KOPT-K1 (cell line): ENCODE results near the gene SYNJ2.
A peak's percentile ranks its signal among the peaks of the same experiment; 100 is the strongest.

Experiments
- H3K27ac ChIP-seq: fragments of 200-600 bp; sonication (generic); 2 replicates; pipeline ENCODE4 v1.5.1; 2016; ENCODE audit warnings: antibody characterized with exemption, mild to moderate bottlenecking, low read depth, low read length; ENCODE audit not compliant: poor library complexity, severe bottlenecking
- H3K36me3 ChIP-seq: fragments of 200-600 bp; sonication (generic); 2 replicates; pipeline ENCODE4 v1.5.1; 2017; ENCODE audit warnings: antibody characterized with exemption, mild to moderate bottlenecking, low read length, moderate library complexity; ENCODE audit not compliant: insufficient read depth
- H3K9me3 ChIP-seq: fragments of 200-600 bp; sonication (generic); 2 replicates; pipeline ENCODE4 v1.5.1; 2017; ENCODE audit warnings: antibody characterized with exemption, low read length, mild to moderate bottlenecking; ENCODE audit not compliant: insufficient read depth, poor library complexity, severe bottlenecking

The SYNJ2 gene

DNA sequence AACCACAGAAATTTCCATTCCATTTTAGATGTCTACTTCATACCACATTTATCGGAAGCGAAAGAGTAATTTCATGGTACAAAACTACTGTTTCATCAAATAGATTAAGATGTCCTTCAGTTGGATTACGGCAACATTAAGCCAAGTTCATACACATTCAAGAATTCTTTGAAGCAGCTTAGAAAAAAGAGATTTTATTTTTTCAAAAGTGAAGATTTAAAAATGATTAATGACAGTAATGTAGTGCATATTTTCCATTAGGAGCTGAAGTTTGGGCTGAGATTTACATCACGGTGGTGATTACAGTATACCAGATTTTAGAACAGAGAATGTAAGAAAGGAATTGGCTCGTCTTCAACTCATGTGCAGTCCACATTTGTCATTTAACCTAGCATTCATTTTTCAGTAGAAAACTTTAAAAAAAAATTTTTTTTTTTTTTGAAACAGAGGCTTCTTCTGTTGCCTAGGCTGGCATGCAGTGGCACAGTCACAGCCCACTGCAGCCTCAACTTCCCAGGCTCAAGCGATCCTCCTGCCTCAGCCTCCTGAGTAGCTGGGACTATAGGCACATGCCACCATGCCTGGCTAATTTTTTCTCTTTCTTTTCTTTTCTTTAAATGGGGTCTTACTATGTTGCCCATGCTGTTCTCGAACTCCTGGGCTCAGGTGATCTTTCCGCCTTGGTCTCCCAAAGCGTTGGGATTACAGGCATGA, 1.9 kb downstream of the SYNJ2 start:
- H3K27ac ChIP-seq, result peak overlapping the region; percentile 80
- H3K36me3 ChIP-seq, result no peaks in the 10 kb centered on the region
- no peaks in the 10 kb centered on the region for H3K9me3 ChIP-seq

DNA sequence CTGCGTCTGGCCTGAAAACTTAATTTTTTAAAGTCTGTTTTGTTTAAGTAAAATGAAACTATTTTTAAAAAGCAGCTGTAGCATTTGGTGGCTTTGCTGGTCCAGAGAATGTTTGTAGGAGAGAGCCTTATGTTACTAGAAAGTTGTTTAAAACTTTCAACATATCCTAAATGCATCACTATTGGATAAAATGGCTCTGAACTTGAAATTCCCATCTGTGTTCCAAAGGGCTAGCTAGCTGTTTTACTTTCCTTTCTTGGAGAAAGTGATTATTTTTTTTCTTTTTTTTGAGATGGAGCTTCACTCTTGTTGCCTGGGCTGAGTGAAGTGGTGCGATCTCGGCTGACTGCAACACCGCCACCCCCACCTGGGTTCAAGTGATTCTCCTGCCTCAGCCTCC, 2.5 kb downstream of the SYNJ2 start:
- Histone ChIP-seq H3K36me3 (no peaks in the 10 kb centered on the region), H3K9me3 (no peaks in the 10 kb centered on the region), H3K27ac (no peak overlapping the region)

- no peaks in the 10 kb centered on the region for H3K9me3 ChIP-seq
Measured at GRCh38 chr6:157984686-157985225, 3.1 kb downstream of the SYNJ2 start.

GRCh38 chr6:157985378-157986155, 3.9 kb downstream of the SYNJ2 start:
- peak overlapping the region; percentile 6 for H3K27ac ChIP-seq

More at GRCh38 chr6:157984686-157985225, 3.1 kb downstream of the SYNJ2 start:
- Histone ChIP-seq H3K36me3 (no peaks in the 10 kb centered on the region), H3K27ac (peak overlapping the region; percentile 6)

GRCh38 chr6:157987788-157988699, 6.4 kb downstream of the SYNJ2 start:
- Histone ChIP-seq H3K27ac (no peak overlapping the region), H3K9me3 (no peaks in the 10 kb centered on the region), H3K36me3 (no peaks in the 10 kb centered on the region)

More at GRCh38 chr6:157985378-157986155, 3.9 kb downstream of the SYNJ2 start:
- no peaks in the 10 kb centered on the region for H3K36me3 ChIP-seq
- H3K9me3 ChIP-seq, result no peaks in the 10 kb centered on the region

GRCh38 chr6:157988700-157989063, 7.0 kb downstream of the SYNJ2 start:
- Histone ChIP-seq H3K9me3 (no peaks in the 10 kb centered on the region), H3K27ac (no peak overlapping the region), H3K36me3 (no peaks in the 10 kb centered on the region)

DNA sequence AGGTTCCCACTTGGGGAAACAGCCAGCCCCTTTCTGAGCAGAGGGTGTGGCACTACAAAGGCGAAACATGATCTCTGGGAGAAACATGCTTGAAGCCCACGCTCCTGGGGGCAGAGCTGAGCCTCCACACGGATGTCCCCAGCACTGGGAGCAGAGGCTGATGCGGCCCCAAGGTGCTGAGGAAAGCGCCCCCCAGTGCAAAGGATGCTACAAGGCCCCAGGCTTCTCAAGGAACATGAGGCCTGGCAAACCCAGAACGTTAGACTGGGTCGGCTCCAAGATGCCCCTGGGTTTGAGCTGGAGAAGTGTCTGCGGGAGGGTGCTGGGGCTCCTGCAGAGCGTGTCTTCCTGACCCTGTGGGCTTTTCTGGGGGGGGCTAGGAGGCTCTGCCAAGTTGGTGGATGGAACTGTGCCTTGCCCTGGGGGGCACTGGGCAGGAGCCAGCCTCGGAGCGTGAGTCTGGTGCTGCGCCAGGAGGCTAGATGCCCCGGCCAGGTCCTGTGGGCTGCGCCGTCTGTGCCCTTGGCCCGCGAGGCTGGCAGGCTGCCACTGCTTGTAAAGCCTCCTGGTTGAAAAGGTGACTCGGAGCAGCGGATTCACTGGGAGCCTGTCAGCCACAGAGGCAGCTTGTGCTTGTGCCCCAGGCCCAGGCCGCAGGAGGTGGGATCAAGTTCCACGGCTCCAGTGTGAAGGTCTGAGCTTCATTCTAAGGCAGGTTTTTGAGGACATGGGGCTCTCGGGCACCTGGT, 8.1 kb downstream of the SYNJ2 start:
- peak overlapping the region; percentile 61 for H3K27ac ChIP-seq
- no peaks in the 10 kb centered on the region for H3K9me3 ChIP-seq
- H3K36me3 ChIP-seq, result no peaks in the 10 kb centered on the region

DNA sequence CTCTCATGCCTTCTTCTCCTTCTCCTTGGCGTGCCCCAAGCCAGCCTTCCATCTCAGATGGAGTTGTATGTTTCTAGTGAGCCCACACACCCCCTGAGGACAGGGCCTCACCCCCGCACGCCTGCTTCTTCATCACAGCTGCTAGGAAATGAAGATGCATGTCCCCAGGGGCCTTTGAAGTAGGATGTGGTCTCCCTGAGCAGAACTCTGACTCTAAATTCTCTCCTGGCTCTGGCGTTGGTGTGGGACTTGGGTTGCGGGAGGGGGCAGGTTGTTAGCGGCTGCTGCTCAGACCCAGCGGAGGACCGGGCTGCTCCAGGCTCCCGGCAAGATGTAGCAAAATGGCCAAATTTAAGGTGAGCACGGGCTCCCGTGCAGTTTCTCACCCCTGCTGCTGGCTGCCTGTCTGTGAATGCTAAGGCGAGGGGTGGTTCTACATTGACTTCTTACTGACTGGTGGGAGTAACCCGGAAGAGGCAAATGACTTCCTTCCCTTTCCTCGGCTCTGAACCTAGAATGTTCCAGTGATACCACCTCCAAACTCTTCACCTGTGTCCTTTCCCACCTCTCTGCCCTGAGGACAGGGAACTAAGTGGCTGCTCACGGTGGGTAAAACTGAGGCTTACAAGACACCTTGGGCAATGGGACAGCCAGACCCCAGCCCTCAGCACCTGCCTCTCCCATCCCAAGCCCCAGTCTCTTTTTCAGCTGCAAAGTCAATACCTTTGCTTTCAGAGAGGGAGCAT, 8.8 kb downstream of the SYNJ2 start:
- no peaks in the 10 kb centered on the region for H3K9me3 ChIP-seq
- no peaks in the 10 kb centered on the region for H3K36me3 ChIP-seq
- peak overlapping the region; percentile 61 for H3K27ac ChIP-seq

DNA sequence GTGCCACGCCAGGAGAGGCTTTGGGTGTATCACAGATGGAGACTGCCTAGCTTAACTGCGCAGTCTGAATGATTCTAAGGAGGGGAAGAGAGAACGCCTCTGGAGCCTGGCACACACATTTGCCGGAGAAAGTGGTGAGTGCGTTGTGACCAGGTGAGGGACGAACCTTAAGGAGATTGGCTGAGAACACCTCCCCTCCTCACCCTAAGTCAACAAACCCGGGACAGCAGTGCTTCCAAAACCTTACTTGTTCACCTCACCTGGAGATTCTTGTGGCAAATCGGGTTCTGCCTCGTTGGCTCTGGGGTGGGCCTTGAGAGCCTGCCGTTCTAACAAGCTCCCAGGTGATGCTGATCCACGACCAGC, 9.4 kb downstream of the SYNJ2 start:
- Histone ChIP-seq H3K36me3 (no peaks in the 10 kb centered on the region), H3K27ac (peak overlapping the region; percentile 61)

GRCh38 chr6:157993076-157993475, 11.4 kb downstream of the SYNJ2 start:
- peaks cover 8% of the 10 kb centered on the region; the same call in 1 of the 2 replicates for H3K36me3 ChIP-seq
- no peaks in the 10 kb centered on the region for H3K9me3 ChIP-seq
- no peak overlapping the region for H3K27ac ChIP-seq

More for the DNA sequence above, 9.4 kb downstream of the SYNJ2 start:
- H3K9me3 ChIP-seq, result no peaks in the 10 kb centered on the region

DNA sequence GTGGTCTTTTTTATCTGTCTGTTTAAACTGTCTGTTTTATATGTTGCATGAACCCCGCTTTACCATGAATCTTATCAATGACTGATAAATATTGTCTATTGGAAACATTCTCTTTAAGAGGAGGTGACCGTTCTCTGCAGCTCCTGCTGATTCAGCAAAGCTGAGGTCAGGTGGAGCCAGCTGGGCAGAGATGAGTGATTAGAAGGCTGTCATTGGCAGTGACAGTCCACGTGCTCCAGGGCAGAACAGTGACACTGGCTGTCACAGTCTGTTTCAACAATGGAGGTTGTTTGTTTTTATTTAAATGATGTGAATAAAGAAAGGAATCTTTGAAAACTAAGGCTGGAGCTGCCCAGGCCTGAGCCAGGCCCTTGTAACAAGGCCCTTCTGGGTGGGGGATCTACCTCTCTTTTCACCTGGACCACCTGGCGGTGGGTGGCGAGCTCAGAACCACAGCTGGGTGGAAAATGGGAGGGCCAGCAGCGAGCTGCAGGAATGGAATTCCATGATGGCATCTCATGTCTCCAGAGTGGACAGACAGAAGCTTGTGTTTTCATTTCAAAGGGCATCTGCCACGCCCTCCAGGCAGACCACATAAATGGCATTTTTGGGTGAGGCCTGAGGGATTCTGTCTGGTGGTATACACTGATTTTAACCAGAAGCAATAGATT, 12.6 kb downstream of the SYNJ2 start:
- Histone ChIP-seq H3K36me3 (peaks cover 8% of the 10 kb centered on the region; the same call in 1 of the 2 replicates), H3K27ac (no peak overlapping the region), H3K9me3 (no peaks in the 10 kb centered on the region)

DNA sequence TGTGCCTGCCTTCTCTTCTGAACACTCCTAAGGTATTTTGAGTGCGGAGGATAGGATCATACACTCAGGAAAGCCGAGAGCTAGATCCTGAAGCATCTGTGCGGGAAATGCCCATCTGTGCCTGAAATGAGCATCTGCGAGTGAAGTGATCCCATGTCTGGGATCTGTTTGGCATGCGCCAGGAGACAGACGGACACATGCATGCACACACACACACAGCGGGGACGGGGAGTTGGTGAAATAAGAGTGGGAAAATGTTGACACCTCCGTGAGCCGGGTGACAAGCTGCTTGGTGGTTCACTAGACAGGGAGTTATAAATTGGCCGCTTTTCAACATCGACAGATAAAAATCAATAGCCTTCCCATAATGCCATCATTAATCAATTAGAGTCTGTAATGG, 13.8 kb downstream of the SYNJ2 start:
- H3K36me3 ChIP-seq, result peaks cover 8% of the 10 kb centered on the region; the same call in 1 of the 2 replicates
- H3K27ac ChIP-seq, result no peak overlapping the region
- no peaks in the 10 kb centered on the region for H3K9me3 ChIP-seq

DNA sequence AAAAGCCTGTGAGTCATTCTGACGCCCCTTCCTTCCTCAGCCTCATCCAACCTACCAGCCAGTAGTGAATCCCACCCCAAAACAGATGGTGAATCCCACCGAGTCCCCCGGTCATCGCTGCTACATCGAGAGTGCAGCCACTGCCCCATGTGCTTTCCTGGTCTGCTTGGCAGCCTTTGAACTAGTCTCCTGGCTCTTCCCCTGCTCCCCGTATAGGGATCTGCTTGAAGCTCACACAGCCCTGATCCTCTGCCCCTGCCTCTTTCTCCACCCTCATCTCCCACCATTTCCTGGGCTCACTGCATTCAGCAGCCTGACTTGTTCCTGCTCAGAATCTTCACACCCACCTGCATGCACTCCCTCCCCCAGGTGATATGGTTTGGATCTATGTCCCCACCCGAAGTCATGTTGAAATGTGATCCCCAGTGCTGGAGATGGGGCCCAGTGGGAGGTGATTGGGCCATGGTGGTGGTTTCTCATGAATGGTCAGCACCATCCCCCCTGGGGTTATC, 14.6 kb downstream of the SYNJ2 start:
- H3K9me3 ChIP-seq, result no peaks in the 10 kb centered on the region
- H3K36me3 ChIP-seq, result peaks cover 8% of the 10 kb centered on the region; the same call in 1 of the 2 replicates
- H3K27ac ChIP-seq, result no peak overlapping the region
